ENCODE measurements around the gene SMYD3. TPM values are rescaled to one million over a fixed set of nuclear protein-coding genes. Genes with fewer than 3 reads are reported as not detected.

Gene SMYD3
- total and polyA plus RNA-seq, 9 of the 15 experiments (the other 6 are each of a cell fraction or from before 2014, with no cell fraction given): 128 to 440 (median 197) TPM

GRCh38 chr1:246332078-246332477 lies 175.0 kb downstream of the SMYD3 start (continued):
- no peak for TF ChIP-seq PREB (CRISPR knock-in tag; IDR thresholded peaks at IDR 0.05)
- no peak for TF ChIP-seq NR3C1 (CRISPR knock-in tag; IDR thresholded peaks at IDR 0.05)
- no peak for TF ChIP-seq ZBED1 (IDR thresholded peaks at IDR 0.05)
- no peak for TF ChIP-seq YBX1 (IDR thresholded peaks at IDR 0.05)
- TF ChIP-seq CCNT2 (IDR thresholded peaks at IDR 0.05; ENCODE audit: borderline replicate concordance, extremely low read depth, insufficient read length, low read depth, low read length): no peak
- no peak for TF ChIP-seq WHSC1 (IDR thresholded peaks at IDR 0.05; ENCODE audit: low read length)
- no peak for TF ChIP-seq LCOR (CRISPR knock-in tag; IDR thresholded peaks at IDR 0.05)
- no peak; the same call in 1 of the 2 replicates for TF ChIP-seq MGA (IDR thresholded peaks at IDR 0.05)
- TF ChIP-seq CHD4 (IDR thresholded peaks at IDR 0.05; ENCODE audit: insufficient read depth, insufficient replicate concordance, low read depth, low read length, poor library complexity, severe bottlenecking): no peak
- no peak for TF ChIP-seq POLR2A (conservative IDR thresholded peaks at IDR 0.05)
- peak; percentile 84 for TF ChIP-seq ARID1B (IDR thresholded peaks at IDR 0.05)
- no peak for TF ChIP-seq RBM22 (IDR thresholded peaks at IDR 0.05; ENCODE audit: low read depth, low read length, poor library complexity, severe bottlenecking)
- TF ChIP-seq ZNF263 (CRISPR knock-in tag; IDR thresholded peaks at IDR 0.05; ENCODE audit: borderline replicate concordance): no peak
- peak; percentile 37; the same call in 1 of the 2 replicates for TF ChIP-seq FOXM1 (IDR thresholded peaks at IDR 0.05; ENCODE audit: low read depth)
- no peak for TF ChIP-seq FOXM1 (CRISPR knock-in tag; IDR thresholded peaks at IDR 0.05; ENCODE audit: low read depth)
- no peak for TF ChIP-seq CAMTA2 (CRISPR knock-in tag; conservative IDR thresholded peaks at IDR 0.05)
- TF ChIP-seq XRCC5 (IDR thresholded peaks at IDR 0.05; ENCODE audit: low read depth, low read length): no peak
- no peak for TF ChIP-seq C11orf30 (IDR thresholded peaks at IDR 0.05; ENCODE audit: low read depth)
- no peak for TF ChIP-seq HEY1 (CRISPR knock-in tag; IDR thresholded peaks at IDR 0.05; ENCODE audit: borderline replicate concordance)

Measured in K562 (cell line).